ENCODE measurements around the gene CADM2.

The CADM2 gene

DNA sequence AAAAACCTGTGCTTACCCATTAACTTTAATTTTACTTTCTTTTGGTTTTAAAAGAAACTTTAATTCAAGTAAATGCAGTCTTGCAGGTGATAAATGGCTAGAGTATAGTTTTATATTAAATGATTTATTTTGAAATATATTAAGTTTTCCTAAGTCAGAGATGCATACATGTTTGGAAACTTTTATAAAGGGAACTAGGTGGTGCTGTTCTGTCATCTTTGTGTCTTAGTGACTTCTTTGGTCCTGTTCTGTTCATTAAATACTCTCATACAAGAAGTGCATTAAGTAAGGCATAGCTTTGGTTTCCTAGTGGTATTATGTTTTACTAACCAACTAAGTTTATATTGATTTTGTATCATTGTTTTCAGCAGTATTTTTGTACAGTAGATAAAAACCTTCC lies 15.6 kb downstream of the CADM2 start:
- H3K4me1 ChIP-seq (ENCODE audit: control insufficient read depth, insufficient read depth, low read length): no peaks in the 10 kb centered on the region
- no peak overlapping the region for H3K4me3 ChIP-seq (ENCODE audit: low read depth, low read length)
- no peaks in the 10 kb centered on the region for H3K36me3 ChIP-seq (ENCODE audit: control insufficient read depth in 2 of 2, insufficient read depth in 1 of 2, low read length in 2 of 2)
- ChIA-PET POLR2A (no interaction called here), CTCF (no interaction called here)
- H3K9me3 ChIP-seq (ENCODE audit: control insufficient read depth, insufficient read depth, low read depth, low read length): no peaks in the 10 kb centered on the region
- no peak overlapping the region for H3K27ac ChIP-seq (ENCODE audit: extremely low read depth, low read depth, low read length)
- TF ChIP-seq, protein P1, sequence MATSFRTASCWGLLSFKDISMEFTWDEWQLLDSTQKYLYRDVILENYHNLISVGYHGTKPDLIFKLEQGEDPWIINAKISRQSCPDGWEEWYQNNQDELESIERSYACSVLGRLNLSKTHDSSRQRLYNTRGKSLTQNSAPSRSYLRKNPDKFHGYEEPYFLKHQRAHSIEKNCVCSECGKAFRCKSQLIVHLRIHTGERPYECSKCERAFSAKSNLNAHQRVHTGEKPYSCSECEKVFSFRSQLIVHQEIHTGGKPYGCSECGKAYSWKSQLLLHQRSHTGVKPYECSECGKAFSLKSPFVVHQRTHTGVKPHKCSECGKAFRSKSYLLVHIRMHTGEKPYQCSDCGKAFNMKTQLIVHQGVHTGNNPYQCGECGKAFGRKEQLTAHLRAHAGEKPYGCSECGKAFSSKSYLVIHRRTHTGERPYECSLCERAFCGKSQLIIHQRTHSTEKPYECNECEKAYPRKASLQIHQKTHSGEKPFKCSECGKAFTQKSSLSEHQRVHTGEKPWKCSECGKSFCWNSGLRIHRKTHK (tag by site-specific recombination; IDR thresholded peaks at IDR 0.05): no peak
- TF ChIP-seq, protein P2, sequence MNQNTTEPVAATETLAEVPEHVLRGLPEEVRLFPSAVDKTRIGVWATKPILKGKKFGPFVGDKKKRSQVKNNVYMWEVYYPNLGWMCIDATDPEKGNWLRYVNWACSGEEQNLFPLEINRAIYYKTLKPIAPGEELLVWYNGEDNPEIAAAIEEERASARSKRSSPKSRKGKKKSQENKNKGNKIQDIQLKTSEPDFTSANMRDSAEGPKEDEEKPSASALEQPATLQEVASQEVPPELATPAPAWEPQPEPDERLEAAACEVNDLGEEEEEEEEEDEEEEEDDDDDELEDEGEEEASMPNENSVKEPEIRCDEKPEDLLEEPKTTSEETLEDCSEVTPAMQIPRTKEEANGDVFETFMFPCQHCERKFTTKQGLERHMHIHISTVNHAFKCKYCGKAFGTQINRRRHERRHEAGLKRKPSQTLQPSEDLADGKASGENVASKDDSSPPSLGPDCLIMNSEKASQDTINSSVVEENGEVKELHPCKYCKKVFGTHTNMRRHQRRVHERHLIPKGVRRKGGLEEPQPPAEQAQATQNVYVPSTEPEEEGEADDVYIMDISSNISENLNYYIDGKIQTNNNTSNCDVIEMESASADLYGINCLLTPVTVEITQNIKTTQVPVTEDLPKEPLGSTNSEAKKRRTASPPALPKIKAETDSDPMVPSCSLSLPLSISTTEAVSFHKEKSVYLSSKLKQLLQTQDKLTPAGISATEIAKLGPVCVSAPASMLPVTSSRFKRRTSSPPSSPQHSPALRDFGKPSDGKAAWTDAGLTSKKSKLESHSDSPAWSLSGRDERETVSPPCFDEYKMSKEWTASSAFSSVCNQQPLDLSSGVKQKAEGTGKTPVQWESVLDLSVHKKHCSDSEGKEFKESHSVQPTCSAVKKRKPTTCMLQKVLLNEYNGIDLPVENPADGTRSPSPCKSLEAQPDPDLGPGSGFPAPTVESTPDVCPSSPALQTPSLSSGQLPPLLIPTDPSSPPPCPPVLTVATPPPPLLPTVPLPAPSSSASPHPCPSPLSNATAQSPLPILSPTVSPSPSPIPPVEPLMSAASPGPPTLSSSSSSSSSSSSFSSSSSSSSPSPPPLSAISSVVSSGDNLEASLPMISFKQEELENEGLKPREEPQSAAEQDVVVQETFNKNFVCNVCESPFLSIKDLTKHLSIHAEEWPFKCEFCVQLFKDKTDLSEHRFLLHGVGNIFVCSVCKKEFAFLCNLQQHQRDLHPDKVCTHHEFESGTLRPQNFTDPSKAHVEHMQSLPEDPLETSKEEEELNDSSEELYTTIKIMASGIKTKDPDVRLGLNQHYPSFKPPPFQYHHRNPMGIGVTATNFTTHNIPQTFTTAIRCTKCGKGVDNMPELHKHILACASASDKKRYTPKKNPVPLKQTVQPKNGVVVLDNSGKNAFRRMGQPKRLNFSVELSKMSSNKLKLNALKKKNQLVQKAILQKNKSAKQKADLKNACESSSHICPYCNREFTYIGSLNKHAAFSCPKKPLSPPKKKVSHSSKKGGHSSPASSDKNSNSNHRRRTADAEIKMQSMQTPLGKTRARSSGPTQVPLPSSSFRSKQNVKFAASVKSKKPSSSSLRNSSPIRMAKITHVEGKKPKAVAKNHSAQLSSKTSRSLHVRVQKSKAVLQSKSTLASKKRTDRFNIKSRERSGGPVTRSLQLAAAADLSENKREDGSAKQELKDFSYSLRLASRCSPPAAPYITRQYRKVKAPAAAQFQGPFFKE (tag by site-specific recombination; IDR thresholded peaks at IDR 0.05; ENCODE audit: borderline replicate concordance): no peak
- TF ChIP-seq, protein P3, sequence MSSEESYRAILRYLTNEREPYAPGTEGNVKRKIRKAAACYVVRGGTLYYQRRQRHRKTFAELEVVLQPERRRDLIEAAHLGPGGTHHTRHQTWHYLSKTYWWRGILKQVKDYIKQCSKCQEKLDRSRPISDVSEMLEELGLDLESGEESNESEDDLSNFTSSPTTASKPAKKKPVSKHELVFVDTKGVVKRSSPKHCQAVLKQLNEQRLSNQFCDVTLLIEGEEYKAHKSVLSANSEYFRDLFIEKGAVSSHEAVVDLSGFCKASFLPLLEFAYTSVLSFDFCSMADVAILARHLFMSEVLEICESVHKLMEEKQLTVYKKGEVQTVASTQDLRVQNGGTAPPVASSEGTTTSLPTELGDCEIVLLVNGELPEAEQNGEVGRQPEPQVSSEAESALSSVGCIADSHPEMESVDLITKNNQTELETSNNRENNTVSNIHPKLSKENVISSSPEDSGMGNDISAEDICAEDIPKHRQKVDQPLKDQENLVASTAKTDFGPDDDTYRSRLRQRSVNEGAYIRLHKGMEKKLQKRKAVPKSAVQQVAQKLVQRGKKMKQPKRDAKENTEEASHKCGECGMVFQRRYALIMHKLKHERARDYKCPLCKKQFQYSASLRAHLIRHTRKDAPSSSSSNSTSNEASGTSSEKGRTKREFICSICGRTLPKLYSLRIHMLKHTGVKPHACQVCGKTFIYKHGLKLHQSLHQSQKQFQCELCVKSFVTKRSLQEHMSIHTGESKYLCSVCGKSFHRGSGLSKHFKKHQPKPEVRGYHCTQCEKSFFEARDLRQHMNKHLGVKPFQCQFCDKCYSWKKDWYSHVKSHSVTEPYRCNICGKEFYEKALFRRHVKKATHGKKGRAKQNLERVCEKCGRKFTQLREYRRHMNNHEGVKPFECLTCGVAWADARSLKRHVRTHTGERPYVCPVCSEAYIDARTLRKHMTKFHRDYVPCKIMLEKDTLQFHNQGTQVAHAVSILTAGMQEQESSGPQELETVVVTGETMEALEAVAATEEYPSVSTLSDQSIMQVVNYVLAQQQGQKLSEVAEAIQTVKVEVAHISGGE (tag by site-specific recombination; conservative IDR thresholded peaks at IDR 0.05; ENCODE audit: low read depth): no peak
- no peak for TF ChIP-seq MYNN (tag by site-specific recombination; IDR thresholded peaks at IDR 0.05; ENCODE audit: borderline replicate concordance)
- TF ChIP-seq, protein P4, sequence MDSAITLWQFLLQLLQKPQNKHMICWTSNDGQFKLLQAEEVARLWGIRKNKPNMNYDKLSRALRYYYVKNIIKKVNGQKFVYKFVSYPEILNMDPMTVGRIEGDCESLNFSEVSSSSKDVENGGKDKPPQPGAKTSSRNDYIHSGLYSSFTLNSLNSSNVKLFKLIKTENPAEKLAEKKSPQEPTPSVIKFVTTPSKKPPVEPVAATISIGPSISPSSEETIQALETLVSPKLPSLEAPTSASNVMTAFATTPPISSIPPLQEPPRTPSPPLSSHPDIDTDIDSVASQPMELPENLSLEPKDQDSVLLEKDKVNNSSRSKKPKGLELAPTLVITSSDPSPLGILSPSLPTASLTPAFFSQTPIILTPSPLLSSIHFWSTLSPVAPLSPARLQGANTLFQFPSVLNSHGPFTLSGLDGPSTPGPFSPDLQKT (IDR thresholded peaks at IDR 0.05; ENCODE audit: borderline replicate concordance, low read depth, low read length): no peak
- no peak for TF ChIP-seq ZNF76 (tag by site-specific recombination; IDR thresholded peaks at IDR 0.05; ENCODE audit: borderline replicate concordance, low read depth)

DNA sequence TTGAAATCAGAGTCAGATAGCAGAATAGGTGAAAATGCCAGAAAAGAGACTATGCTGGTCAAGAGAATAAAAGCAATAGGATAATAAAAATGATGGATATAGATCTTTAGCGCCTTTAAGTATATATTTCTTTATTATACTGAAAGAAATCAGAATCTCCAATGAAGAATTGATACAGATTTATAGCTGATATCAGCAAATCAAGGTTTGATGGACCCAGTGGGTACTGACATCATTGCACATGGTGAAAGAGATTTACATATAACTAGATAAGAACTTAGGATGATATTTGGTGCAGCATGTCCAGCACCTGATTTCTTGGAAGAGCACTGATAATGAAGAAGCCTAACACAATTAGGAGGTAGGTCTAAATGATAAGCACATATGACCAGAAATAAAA lies 18.2 kb downstream of the CADM2 start:
- ChIA-PET CTCF (no interaction called here), POLR2A (no interaction called here)
- Histone ChIP-seq H3K36me3 (ENCODE audit: control insufficient read depth in 2 of 2, insufficient read depth in 1 of 2, low read length in 2 of 2) (no peaks in the 10 kb centered on the region), H3K9me3 (ENCODE audit: control insufficient read depth, insufficient read depth, low read depth, low read length) (no peaks in the 10 kb centered on the region), H3K27ac (ENCODE audit: extremely low read depth, low read depth, low read length) (no peak overlapping the region), H3K4me1 (ENCODE audit: control insufficient read depth, insufficient read depth, low read length) (no peaks in the 10 kb centered on the region), H3K4me3 (ENCODE audit: low read depth, low read length) (no peak overlapping the region)
- TF ChIP-seq, protein P5, sequence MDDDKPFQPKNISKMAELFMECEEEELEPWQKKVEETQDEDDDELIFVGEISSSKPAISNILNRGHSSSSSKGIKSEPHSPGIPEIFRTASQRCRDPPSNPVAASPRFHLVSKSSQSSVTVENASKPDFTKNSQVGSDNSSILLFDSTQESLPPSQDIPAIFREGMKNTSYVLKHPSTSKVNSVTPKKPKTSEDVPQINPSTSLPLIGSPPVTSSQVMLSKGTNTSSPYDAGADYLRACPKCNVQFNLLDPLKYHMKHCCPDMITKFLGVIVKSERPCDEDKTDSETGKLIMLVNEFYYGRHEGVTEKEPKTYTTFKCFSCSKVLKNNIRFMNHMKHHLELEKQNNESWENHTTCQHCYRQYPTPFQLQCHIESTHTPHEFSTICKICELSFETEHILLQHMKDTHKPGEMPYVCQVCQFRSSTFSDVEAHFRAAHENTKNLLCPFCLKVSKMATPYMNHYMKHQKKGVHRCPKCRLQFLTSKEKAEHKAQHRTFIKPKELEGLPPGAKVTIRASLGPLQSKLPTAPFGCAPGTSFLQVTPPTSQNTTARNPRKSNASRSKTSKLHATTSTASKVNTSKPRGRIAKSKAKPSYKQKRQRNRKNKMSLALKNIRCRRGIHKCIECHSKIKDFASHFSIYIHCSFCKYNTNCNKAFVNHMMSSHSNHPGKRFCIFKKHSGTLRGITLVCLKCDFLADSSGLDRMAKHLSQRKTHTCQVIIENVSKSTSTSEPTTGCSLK (tag by site-specific recombination; IDR thresholded peaks at IDR 0.05): no peak
- TF ChIP-seq ZSCAN30 (tag by site-specific recombination; IDR thresholded peaks at IDR 0.05) (no peak), ZFP37 (tag by site-specific recombination; IDR thresholded peaks at IDR 0.05) (no peak), MZF1 (tag by site-specific recombination; IDR thresholded peaks at IDR 0.05; ENCODE audit: borderline replicate concordance) (no peak), ZNF843 (tag by site-specific recombination; IDR thresholded peaks at IDR 0.05) (no peak), ZNF350 (tag by site-specific recombination; IDR thresholded peaks at IDR 0.05) (no peak), ZNF596 (tag by site-specific recombination; IDR thresholded peaks at IDR 0.05) (no peak), ZNF16 (tag by site-specific recombination; IDR thresholded peaks at IDR 0.05; ENCODE audit: low read depth) (no peak), ZNF221 (tag by site-specific recombination; IDR thresholded peaks at IDR 0.05; ENCODE audit: borderline replicate concordance) (no peak)
- TF ChIP-seq, protein P6, sequence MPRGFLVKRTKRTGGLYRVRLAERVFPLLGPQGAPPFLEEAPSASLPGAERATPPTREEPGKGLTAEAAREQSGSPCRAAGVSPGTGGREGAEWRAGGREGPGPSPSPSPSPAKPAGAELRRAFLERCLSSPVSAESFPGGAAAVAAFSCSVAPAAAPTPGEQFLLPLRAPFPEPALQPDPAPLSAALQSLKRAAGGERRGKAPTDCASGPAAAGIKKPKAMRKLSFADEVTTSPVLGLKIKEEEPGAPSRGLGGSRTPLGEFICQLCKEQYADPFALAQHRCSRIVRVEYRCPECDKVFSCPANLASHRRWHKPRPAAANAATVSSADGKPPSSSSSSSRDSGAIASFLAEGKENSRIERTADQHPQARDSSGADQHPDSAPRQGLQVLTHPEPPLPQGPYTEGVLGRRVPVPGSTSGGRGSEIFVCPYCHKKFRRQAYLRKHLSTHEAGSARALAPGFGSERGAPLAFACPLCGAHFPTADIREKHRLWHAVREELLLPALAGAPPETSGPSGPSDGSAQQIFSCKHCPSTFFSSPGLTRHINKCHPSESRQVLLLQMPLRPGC (tag by site-specific recombination; IDR thresholded peaks at IDR 0.05): no peak
